Measurements from ENCODE around the gene R3HCC1L. TPM values are rescaled to one million over a fixed set of nuclear protein-coding genes. Genes with fewer than 3 reads are reported as not detected.

Gene R3HCC1L
- total and polyA plus RNA-seq, 9 of the 15 experiments (the other 6 are each of a cell fraction or from before 2014, with no cell fraction given) = 9.1 to 17.8 (median 12.6) TPM

DNA sequence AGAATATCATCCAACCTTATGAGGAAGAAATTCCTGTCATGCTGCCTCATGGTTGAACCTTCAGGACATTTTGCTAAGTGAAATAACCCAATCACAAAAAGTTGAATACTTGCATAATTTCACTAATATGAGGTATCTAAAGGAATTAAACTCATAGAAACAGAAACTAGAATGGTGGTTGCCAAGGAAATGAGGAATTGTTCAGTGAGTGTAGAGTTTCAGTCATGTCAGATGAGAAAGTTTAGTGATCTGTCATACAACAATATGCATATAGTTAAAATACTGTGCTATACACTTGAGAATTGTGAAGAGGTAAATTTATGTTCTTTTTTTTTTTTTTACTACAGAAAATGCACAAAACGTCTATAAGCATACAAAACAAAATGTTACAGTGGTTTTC, 60.7 kb downstream of the R3HCC1L start:
- ChIA-PET POLR2A (interaction anchor here (0.6 kb wide), 1 partner anchor 10 kb away, joined by 3 read pairs; no protein-coding TSS in a partner anchor), CTCF (ENCODE audit: low intra/inter-chr PET ratio) (no interaction called here)
- FAIRE-seq = no peak
- no TSS peak for BruUV-seq (replicated peaks)
- intact Hi-C loops (cut with micrococcal nuclease) (no loop called here), in situ Hi-C loops (cut with MboI) (no loop called here)
- Histone ChIP-seq H3K4me3 (no peak overlapping the region), H3K9me1 (ENCODE audit: control insufficient read depth, insufficient read depth, low read length) (no peaks in the 10 kb centered on the region), H3K4me2 (ENCODE audit: insufficient read depth, low read length) (no peak overlapping the region), H3K79me2 (ENCODE audit: control insufficient read depth, insufficient read depth, low read length) (no peaks in the 10 kb centered on the region), H3K9ac (ENCODE audit: insufficient read depth in 1 of 2, low read depth in 2 of 2, low read length in 2 of 2) (no peak overlapping the region), H3K36me3 (ENCODE audit: control insufficient read depth, insufficient read depth, low read length) (no peaks in the 10 kb centered on the region; the same call in 2 of the 3 replicates), H3K9me3 (replicated peaks; ENCODE audit: control insufficient read depth, insufficient read depth, low read depth, low read length) (no peaks in the 10 kb centered on the region), H3K4me1 (replicated peaks in 1 of 2; ENCODE audit: control insufficient read depth in 2 of 2, insufficient read depth in 2 of 2, low read length in 2 of 2) (no peaks in the 10 kb centered on the region), H2AFZ (ENCODE audit: low read depth, low read length) (no peak overlapping the region), H4K20me1 (replicated peaks; ENCODE audit: control insufficient read depth, insufficient read depth, low read length) (no peaks in the 10 kb centered on the region), H3K27ac (ENCODE audit: extremely low read depth, low read depth, low read length) (no peak overlapping the region), H3K27me3 (ENCODE audit: control insufficient read depth in 2 of 2, insufficient read depth in 2 of 2, low read length in 2 of 2) (no peaks in the 10 kb centered on the region)
- no peak for DNase-seq (ENCODE audit: extremely low read depth in 1 of 4, low spot score in 3 of 4)
- ATAC-seq = no peak
- WGBS (ENCODE audit: insufficient coverage, low coverage, missing lambda C conversion rate) = 14% methylated on average over 1 of the region's 1 CpG
- TF ChIP-seq EP400 (IDR thresholded peaks at IDR 0.05) (no peak), MED1 (CRISPR knock-in tag; IDR thresholded peaks at IDR 0.05; ENCODE audit: borderline replicate concordance) (no peak), ZNF583 (CRISPR knock-in tag; IDR thresholded peaks at IDR 0.05) (no peak), GABPA (tag; conservative IDR thresholded peaks at IDR 0.05; ENCODE audit: low read depth) (no peak), STAT6 (CRISPR knock-in tag; IDR thresholded peaks at IDR 0.05) (no peak), FOS (IDR thresholded peaks at IDR 0.05; ENCODE audit: extremely low read depth, insufficient read length) (no peak), HBP1 (CRISPR knock-in tag; IDR thresholded peaks at IDR 0.05) (no peak), ZNF695 (CRISPR knock-in tag; IDR thresholded peaks at IDR 0.05) (no peak), TRIM24 (IDR thresholded peaks at IDR 0.05) (no peak), KLF16 (IDR thresholded peaks at IDR 0.05) (no peak), C11orf30 (IDR thresholded peaks at IDR 0.05; ENCODE audit: low read depth) (no peak), JUND (IDR thresholded peaks at IDR 0.05; ENCODE audit: borderline replicate concordance, low read depth, low read length) (no peak), JUND (tag; IDR thresholded peaks at IDR 0.05; ENCODE audit: borderline replicate concordance, low read depth, low read length) (no peak), E4F1 (CRISPR knock-in tag; IDR thresholded peaks at IDR 0.05; ENCODE audit: borderline replicate concordance) (no peak)
